ENCODE results near the gene SLC39A5. TPM values are rescaled to one million over a fixed set of nuclear protein-coding genes. Genes with fewer than 3 reads are reported as not detected.

The SLC39A5 gene
- total and polyA plus RNA-seq, 2 of the 13 experiments (the other 11 are each of a cell fraction or from before 2014, with no cell fraction given), result 59.7 to 101 TPM

DNA sequence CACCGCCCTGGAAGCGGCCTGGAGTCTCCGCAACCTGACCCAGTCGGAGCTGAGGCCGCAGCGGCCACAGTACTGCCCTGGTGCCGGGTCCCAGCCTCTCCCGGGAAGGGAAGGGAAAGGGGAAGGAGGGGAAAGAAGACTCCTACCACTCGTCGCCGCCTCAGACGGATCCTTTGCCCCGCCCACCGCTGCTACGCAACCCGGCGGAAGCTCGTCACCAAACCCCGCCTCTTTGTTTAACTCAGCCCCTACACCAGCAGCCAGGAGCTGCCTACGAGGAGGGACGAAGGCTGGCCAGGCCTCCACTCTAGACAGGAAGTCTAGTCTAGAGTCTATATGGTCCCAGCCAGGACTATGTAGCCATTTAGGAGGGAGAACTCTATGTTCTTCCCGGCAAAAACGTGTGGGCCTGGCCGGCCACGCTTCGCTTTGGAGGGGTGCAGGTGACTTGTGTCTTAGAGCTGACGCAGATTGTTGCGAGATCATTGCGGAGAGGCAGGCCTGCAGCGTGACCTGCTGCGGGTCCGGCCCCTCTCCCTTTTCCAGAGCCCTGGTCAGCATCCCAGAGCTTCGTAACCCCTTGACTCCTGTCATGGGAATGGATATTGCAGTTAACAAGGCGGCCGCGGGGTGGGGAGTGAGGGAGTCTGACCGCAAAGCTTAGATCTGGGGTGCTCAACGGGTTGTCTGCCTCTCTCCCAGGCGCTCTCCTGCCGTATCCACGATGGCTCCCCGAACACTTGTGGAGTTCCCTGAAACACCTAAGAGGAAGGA lies 7.9 kb upstream of the SLC39A5 start, which contains the start of gene RNF41 (continued):
- TF ChIP-seq, protein P1, sequence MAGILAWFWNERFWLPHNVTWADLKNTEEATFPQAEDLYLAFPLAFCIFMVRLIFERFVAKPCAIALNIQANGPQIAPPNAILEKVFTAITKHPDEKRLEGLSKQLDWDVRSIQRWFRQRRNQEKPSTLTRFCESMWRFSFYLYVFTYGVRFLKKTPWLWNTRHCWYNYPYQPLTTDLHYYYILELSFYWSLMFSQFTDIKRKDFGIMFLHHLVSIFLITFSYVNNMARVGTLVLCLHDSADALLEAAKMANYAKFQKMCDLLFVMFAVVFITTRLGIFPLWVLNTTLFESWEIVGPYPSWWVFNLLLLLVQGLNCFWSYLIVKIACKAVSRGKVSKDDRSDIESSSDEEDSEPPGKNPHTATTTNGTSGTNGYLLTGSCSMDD (CRISPR knock-in tag; IDR thresholded peaks at IDR 0.05), result no peak
- TF ChIP-seq NR1H2 (CRISPR knock-in tag; IDR thresholded peaks at IDR 0.05; ENCODE audit: borderline replicate concordance, low read depth) (no peak), HMGA1 (CRISPR knock-in tag; conservative IDR thresholded peaks at IDR 0.05) (no peak), NFATC3 (CRISPR knock-in tag; IDR thresholded peaks at IDR 0.05) (peak; percentile 93; the same call in 1 of the 2 replicates), ZNF333 (CRISPR knock-in tag; IDR thresholded peaks at IDR 0.05; ENCODE audit: borderline replicate concordance) (peak; percentile 40; the same call in 1 of the 2 replicates), IKZF1 (IDR thresholded peaks at IDR 0.05) (no peak), ERF (CRISPR knock-in tag; IDR thresholded peaks at IDR 0.05) (peak; percentile 76), NCOA5 (CRISPR knock-in tag; IDR thresholded peaks at IDR 0.05) (no peak), ZNF34 (CRISPR knock-in tag; IDR thresholded peaks at IDR 0.05; ENCODE audit: borderline replicate concordance) (no peak), ZNF616 (CRISPR knock-in tag; IDR thresholded peaks at IDR 0.05; ENCODE audit: low read depth) (no peak; the same call in 1 of the 2 replicates), PRPF4 (IDR thresholded peaks at IDR 0.05; ENCODE audit: low read depth, low read length, poor library complexity, severe bottlenecking) (no peak), ZBTB38 (CRISPR knock-in tag; IDR thresholded peaks at IDR 0.05) (peak; percentile 77), ZNF598 (CRISPR knock-in tag; IDR thresholded peaks at IDR 0.05; ENCODE audit: borderline replicate concordance) (peak; percentile 95; the same call in 1 of the 2 replicates), THAP11 (CRISPR knock-in tag; IDR thresholded peaks at IDR 0.05) (peak; percentile 81), PHF8 (CRISPR knock-in tag; IDR thresholded peaks at IDR 0.05) (peak; percentile 85), ZNF782 (CRISPR knock-in tag; IDR thresholded peaks at IDR 0.05; ENCODE audit: borderline replicate concordance) (0 out of 2 replicates have a peak, but pooled peaks have one; percentile 33)
- TF ChIP-seq, protein P2, sequence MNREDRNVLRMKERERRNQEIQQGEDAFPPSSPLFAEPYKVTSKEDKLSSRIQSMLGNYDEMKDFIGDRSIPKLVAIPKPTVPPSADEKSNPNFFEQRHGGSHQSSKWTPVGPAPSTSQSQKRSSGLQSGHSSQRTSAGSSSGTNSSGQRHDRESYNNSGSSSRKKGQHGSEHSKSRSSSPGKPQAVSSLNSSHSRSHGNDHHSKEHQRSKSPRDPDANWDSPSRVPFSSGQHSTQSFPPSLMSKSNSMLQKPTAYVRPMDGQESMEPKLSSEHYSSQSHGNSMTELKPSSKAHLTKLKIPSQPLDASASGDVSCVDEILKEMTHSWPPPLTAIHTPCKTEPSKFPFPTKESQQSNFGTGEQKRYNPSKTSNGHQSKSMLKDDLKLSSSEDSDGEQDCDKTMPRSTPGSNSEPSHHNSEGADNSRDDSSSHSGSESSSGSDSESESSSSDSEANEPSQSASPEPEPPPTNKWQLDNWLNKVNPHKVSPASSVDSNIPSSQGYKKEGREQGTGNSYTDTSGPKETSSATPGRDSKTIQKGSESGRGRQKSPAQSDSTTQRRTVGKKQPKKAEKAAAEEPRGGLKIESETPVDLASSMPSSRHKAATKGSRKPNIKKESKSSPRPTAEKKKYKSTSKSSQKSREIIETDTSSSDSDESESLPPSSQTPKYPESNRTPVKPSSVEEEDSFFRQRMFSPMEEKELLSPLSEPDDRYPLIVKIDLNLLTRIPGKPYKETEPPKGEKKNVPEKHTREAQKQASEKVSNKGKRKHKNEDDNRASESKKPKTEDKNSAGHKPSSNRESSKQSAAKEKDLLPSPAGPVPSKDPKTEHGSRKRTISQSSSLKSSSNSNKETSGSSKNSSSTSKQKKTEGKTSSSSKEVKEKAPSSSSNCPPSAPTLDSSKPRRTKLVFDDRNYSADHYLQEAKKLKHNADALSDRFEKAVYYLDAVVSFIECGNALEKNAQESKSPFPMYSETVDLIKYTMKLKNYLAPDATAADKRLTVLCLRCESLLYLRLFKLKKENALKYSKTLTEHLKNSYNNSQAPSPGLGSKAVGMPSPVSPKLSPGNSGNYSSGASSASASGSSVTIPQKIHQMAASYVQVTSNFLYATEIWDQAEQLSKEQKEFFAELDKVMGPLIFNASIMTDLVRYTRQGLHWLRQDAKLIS (CRISPR knock-in tag; IDR thresholded peaks at IDR 0.05), result no peak
- TF ChIP-seq, protein P3, sequence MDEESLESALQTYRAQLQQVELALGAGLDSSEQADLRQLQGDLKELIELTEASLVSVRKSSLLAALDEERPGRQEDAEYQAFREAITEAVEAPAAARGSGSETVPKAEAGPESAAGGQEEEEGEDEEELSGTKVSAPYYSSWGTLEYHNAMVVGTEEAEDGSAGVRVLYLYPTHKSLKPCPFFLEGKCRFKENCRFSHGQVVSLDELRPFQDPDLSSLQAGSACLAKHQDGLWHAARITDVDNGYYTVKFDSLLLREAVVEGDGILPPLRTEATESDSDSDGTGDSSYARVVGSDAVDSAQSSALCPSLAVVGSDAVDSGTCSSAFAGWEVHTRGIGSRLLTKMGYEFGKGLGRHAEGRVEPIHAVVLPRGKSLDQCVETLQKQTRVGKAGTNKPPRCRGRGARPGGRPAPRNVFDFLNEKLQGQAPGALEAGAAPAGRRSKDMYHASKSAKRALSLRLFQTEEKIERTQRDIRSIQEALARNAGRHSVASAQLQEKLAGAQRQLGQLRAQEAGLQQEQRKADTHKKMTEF (CRISPR knock-in tag; IDR thresholded peaks at IDR 0.05), result peak; percentile 71
- TF ChIP-seq, protein P4, sequence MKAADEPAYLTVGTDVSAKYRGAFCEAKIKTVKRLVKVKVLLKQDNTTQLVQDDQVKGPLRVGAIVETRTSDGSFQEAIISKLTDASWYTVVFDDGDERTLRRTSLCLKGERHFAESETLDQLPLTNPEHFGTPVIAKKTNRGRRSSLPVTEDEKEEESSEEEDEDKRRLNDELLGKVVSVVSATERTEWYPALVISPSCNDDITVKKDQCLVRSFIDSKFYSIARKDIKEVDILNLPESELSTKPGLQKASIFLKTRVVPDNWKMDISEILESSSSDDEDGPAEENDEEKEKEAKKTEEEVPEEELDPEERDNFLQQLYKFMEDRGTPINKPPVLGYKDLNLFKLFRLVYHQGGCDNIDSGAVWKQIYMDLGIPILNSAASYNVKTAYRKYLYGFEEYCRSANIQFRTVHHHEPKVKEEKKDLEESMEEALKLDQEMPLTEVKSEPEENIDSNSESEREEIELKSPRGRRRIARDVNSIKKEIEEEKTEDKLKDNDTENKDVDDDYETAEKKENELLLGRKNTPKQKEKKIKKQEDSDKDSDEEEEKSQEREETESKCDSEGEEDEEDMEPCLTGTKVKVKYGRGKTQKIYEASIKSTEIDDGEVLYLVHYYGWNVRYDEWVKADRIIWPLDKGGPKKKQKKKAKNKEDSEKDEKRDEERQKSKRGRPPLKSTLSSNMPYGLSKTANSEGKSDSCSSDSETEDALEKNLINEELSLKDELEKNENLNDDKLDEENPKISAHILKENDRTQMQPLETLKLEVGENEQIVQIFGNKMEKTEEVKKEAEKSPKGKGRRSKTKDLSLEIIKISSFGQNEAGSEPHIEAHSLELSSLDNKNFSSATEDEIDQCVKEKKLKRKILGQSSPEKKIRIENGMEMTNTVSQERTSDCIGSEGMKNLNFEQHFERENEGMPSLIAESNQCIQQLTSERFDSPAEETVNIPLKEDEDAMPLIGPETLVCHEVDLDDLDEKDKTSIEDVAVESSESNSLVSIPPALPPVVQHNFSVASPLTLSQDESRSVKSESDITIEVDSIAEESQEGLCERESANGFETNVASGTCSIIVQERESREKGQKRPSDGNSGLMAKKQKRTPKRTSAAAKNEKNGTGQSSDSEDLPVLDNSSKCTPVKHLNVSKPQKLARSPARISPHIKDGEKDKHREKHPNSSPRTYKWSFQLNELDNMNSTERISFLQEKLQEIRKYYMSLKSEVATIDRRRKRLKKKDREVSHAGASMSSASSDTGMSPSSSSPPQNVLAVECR (CRISPR knock-in tag; IDR thresholded peaks at IDR 0.05; ENCODE audit: borderline replicate concordance), result peak; percentile 87

Measured in HepG2 (cell line).